Erythroblast (primary cell): ENCODE data around the gene RASA3.
A peak's percentile ranks its signal among the peaks of the same experiment; 100 is the strongest.

Experiments
- DNase-seq, 2 experiments: peaks; one replicate each; lab custom pipeline; 2025; lab: John Stamatoyannopoulos, UW
- GATA1 ChIP-seq: IDR thresholded peaks from 2 replicates; pipeline ENCODE4 v1.6.1; 2011; ENCODE audit warnings: low read depth, mild to moderate bottlenecking, control low read depth, low read length, moderate library complexity
- POLR2A ChIP-seq: IDR thresholded peaks from 2 replicates; pipeline ENCODE4 v1.6.1; 2011; ENCODE audit warnings: mild to moderate bottlenecking, low read length

The RASA3 gene

DNA sequence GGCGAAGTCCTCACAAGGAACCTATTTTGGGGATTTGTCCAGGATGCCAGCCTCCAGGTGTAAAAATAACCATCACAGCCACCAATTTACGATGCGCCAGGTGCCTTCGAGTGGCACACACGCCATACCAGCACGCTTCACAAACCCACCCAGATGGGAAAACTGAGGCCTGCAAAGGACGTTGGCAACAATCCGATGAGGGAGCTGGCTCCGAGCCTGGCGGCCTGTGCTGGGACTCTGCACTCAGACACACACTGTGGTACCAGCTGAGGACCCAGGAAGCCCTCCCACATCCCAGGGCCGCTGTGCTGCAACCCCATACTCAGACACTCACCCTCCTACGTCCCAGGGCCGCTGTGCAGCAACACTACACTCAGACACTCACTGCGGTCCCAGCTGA lies 93.5 kb downstream of the RASA3 start:
- TF ChIP-seq GATA1 (no peak), POLR2A (no peak)
- DNase-seq, result no peak

DNA sequence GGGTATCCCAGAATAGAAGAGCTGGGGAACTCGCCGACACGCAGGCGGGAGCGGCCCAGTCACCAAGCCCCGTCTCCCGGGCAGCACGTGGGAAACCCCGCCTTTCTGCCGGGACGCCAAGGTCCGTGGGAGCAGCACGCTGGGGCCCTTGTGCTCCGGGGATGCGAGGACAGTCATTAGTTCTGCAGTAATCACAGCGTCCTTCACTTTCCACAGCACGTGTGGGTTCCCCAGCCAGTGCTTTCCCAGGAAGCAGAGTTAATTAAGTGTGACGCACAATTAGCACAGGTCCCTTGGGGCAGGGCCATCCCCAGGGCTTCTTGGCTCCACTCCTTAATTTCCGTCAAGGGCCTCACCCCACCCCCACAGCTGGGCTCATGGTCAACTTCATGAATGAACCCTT lies 94.2 kb downstream of the RASA3 start:
- TF ChIP-seq GATA1 (no peak), POLR2A (no peak)
- no peak for DNase-seq

DNA sequence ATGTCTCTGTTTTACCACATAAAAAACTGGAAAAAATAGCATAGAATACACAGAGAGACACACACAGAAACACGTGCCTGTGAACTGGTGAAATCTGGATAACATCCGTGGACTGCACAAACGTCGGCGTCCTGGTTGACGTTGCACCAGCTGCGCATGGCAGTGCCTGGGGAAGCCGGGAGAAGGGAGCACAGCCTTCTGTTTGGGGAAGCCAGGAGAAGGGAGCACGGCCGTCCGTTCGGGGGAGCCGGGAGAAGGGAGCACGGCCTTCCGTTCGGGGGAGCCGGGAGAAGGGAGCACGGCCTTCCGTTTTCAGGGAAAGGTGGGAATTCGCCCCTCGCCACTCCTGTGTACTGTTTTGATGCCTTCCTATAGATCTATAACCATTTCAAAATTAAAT lies 94.7 kb downstream of the RASA3 start:
- TF ChIP-seq GATA1, result no peak
- TF ChIP-seq POLR2A, result no peak
- no peak for DNase-seq

DNA sequence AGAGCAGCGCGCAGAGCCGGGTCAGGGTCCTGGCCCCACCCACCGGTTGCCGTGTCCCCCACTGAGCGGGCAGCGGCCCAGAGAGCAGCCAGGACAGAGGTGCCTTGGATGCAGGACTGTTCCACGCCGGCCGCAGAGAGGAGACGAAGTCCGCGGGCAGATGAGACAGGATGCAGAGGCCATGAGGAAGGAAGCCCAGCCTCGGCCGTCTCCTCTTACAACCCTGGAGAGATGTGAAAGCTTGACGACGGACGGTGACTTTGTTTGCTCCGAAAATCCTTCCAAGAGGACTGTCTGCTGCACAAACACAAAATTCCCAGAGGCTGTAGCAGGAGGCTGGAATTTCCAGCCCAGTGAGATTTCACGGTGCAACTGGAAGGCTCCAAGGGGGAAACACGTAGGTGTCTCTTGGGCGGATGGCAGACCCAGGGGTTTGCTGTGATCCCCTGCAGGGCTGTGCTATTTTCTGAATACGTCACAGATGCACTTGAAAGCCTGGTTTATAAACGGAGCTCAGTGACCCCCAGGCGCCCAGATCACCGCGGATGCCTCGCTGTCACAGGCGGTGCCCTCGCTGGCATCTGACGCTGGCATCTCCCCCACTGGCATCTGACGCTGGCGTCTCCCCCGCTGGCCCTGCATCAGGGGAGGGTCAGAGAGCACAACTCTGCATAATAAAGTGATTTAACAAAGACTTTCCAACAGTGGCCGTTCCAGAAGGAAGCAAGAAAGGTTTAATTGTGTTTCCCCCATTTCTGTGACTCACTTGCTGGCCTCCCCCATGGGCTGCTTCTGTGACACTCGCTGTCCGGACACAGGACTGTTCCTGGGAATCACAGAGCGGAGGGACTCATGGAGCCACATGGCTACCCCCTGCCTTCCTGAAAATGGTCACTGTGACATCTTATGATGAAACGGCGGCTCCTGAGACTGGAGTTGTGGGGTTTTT lies 96.6 kb downstream of the RASA3 start:
- TF ChIP-seq GATA1 (no peak), POLR2A (no peak)
- DNase-seq, result no peak

DNA sequence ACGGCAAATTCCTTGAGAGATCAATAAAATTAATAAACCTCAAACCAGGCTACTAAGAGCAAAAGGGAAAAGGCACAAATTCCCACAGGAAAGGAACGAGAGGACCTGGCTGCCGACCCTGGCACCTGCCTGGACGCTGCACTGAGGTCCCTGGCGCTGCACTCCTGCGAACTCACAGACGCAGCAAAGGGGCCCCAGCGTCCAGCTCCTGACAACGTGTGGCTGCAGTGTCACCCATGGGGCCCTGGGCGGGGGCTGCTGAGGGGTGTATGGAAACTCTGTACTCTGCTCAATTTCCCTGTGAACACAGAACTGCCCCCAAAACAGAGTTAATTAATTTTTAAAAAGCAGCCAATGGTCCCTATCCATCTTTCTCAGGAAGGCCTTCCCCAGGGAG lies 97.2 kb downstream of the RASA3 start:
- TF ChIP-seq POLR2A (no peak), GATA1 (no peak)
- no peak for DNase-seq

DNA sequence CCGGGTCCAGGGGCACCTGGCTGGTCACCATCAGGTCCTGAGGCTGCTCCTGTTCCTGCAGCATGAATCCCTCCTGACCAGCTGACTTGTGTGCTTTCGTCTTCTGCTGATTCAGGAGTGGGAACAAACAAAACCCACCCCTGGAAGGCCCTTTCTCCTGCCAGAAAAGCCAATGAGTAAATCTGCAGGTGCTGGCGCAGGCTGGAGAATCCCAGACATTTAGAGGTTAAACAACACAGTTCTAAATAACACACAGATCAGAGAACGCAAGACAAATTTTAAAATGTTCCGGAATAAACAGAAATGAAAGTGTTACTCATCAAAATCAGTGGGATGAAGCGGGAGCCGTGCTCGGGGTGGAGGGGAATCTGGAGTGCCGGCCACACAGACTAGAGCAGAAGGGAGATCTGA lies 97.9 kb downstream of the RASA3 start:
- no peak for DNase-seq
- no peak for TF ChIP-seq GATA1
- TF ChIP-seq POLR2A, result no peak

DNA sequence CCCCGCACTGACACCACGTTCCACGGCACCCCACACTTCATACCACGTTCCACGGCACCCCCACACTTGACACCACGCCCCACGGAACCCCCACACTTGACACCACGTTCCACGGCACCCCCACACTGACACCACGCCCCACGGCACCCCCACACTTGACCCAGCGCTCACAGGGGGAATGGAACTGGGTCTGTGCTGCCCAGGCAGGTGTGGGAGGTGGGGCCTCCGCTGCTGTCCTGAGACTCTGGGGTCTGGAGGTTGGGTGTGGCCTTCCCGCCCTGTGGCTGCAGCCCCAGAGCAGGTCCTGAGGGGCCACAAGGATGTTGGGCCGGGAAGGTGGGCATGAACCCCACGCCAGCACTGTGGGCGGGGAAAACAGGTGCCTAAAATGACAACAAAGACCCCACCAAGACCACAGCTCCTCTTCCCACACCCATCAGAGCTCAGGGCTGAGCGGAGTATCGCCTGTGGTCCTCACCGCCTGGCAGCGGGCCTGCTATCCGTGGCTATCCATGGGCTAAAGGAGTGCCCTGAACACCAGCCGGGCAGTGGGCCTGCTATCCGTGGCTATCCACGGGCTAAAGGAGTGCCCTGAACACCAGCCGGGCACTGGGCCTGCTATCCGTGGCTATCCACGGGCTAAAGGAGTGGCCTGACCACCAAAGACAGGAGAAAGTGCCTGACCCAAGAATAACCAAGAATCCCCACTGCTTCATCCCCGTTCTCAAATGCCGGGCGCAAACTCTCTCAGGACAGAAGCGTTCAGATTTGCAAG lies 98.7 kb downstream of the RASA3 start:
- TF ChIP-seq GATA1 (no peak), POLR2A (no peak)
- no peak for DNase-seq

DNA sequence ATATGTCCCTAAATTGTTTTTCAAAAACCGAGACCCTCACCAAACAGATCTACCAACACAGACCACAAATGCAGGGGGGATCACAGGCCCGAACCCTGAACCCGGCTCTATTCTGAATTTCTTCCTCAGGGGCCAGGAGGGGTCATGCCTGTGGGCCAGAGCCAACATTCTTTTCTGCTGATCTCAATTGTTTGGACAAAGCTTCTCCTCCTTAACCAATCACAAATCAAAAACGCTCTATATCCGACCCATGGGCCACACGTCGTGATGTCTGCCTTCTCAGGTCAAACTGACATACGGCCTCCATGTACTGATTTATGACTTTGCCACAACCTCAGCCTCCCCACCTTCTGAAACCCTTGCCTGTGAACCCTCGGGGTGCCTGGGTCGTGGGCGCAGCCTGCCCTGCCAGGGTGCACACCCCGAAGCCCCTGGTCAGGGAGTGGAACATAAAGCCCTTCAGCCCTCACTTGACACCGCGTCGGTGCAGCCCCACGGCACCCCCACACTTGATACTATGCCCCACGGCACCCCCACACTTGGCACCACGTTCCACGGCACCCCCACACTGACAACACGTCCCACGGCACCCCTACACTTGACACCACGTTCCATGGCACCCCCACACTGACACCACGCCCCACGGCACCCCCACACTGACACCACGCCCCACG lies 100.2 kb downstream of the RASA3 start:
- DNase-seq, result no peak
- TF ChIP-seq POLR2A, result no peak
- TF ChIP-seq GATA1, result no peak

DNA sequence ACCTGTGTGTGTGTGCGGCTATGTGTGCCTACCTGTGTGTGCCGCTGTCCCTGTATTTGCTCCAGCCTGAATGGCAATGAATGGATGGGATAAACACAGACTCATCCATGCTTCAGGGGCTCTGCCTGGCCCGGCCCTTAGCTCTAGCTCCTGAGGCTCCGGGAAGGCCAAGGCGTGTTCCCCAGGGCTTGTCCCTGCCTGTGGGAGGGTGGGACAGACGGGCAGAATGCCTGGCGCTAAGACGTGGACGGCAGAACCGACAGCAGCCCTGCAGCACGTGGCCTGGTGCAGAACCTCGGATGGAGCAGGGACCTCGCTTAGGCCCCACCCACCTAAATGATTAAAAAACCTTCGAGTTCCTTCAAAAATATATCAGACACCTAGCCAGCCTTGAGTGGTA lies 100.8 kb downstream of the RASA3 start:
- no peak for TF ChIP-seq POLR2A
- TF ChIP-seq GATA1, result no peak
- no peak for DNase-seq

DNA sequence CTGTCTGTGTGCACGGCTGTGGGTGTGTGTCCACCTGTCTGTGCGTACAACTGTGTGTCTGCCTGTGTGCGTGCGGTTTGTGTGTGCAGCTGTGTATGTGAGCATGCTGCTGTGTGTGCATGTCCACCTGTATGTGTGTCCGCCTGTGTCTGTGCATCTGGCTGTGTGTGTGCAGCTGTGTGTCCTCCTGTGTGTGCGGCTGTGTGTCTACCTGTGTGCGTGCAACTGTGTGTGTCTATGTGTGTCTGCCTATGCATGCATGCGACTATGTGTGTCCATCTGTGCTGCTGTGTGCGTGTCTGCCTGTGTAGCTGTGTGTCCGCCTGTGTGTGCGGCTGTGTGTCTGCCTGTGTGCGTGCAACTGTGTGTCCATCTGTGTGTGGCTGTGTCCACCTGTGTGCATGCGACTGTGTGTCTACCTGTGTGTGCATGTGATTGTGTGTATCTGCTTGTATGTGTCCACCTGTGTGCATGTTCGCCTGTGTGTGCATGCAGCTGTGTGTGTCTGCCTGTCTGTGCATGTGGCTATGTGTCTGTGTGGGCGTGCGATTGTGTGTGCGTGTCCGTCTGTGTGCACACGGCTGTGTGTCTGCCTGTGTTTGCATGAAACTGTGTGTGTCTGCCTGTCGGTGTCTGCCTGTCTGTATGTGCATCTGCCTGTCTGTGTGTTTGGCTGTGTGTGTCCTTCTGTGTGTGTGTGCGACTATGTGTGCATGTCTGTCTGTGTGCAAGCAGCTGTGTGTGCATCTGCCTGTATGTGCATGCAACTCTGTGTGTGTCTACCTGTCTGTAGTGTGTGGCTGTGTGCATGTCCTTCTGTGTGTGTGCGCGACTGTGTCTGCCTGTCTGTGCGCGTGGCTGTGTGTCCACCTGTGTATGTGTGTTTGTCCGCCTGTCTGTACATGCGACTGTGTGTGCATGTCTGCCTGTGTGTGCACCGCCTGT lies 101.5 kb downstream of the RASA3 start:
- peak in 1 of 2 experiments; percentile 27 for DNase-seq
- TF ChIP-seq GATA1 (no peak), POLR2A (no peak)

DNA sequence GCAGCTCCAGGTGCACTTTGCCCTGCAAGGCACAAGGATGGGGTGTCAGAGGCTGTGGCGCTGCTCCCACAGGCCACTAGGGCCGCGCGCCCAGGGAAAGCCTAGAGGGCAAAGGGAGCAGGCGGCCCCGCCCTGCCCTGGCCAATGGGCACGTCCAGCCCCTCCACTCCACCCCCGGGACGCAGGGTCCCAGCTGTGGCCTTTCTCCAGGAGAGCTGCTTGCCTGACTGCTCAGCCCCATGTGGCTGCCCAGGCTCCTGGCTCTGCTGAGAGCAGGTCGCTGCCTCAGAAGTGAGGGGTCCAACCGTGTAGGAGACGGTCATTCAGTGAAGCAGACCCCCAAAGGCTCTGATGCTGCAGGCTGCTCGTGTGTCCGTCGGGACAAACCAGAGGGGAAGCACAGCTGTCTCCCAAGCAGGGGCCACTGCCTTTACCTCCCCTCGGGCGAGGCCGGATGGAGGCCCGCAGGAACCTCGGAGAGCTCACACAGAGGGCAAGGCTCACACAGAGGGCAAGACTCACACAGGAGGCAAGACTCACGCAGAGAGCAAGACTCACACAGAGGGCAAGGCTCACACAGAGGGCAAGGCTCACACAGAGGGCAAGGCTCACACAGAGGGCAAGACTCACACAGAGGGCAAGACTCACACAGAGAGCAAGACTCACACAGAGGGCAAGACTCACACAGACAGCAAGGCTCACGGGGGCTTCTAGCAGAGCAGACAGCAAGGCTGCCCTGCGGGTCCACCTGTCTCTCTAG lies 102.4 kb downstream of the RASA3 start:
- TF ChIP-seq POLR2A, result no peak
- TF ChIP-seq GATA1, result no peak
- DNase-seq, result no peak

DNA sequence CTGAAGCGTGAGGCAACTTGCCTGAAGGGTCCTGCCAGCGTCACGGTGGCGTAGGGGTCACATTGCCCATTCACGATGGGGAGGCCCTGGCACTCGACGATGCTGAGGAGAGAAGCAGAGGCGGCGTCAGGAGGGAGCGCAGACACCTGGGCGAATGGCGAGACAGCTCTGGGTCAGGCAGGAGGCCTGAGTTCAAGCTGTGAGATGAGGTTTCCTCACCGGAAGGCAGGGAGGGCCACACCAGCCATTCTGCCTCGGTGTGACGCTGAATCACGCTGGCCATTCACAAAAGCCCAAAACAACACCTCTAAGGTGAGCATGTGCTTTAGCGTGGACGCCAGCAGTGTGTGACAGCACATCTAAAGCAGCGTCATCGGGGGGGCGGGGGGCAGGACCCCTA lies 104.6 kb downstream of the RASA3 start:
- no peak for DNase-seq
- TF ChIP-seq GATA1 (no peak), POLR2A (no peak)
